GM12878 (cell line): Measurements from ENCODE around the gene EGFL8.

Experiments
- ATF2 ChIP-seq: IDR thresholded peaks from 2 replicates; pipeline ENCODE4 v1.6.1; 2012; ENCODE audit warnings: low read length, inconsistent platforms
- BCL3 ChIP-seq: IDR thresholded peaks from 2 replicates; pipeline ENCODE4 v1.6.1; 2011; ENCODE audit warnings: borderline replicate concordance, low read depth, mild to moderate bottlenecking, moderate library complexity, low read length; ENCODE audit not compliant: insufficient read depth, poor library complexity, severe bottlenecking
- CBFB ChIP-seq: IDR thresholded peaks from 2 replicates; pipeline ENCODE4 v1.6.1; 2016; ENCODE audit warnings: antibody characterized with exemption, low read depth
- CREB1 ChIP-seq: IDR thresholded peaks from 2 replicates; pipeline ENCODE4 v1.6.1; 2012; ENCODE audit warnings: low read depth, mild to moderate bottlenecking, inconsistent platforms
- CTCF ChIP-seq, 3 experiments: IDR thresholded peaks in 2 of 3; conservative IDR thresholded peaks in 1 of 3; 2 replicates each; pipeline ENCODE4 v1.5.1; 2011; ENCODE audit warnings: low read depth in 3 of 3, low read length in 3 of 3, mild to moderate bottlenecking in 3 of 3, control low read depth in 2 of 3, moderate library complexity in 2 of 3, inconsistent platforms in 1 of 3, mixed read lengths in 1 of 3; ENCODE audit not compliant: control insufficient read depth in 2 of 3, insufficient read depth in 1 of 3; ENCODE audit errors: extremely low read depth in 1 of 3
- NKRF ChIP-seq: fragments of 450-650 bp; conservative IDR thresholded peaks from 2 replicates; pipeline ENCODE4 v1.6.1; 2017; ENCODE audit warnings: mild to moderate bottlenecking, moderate library complexity
- SIN3A ChIP-seq: IDR thresholded peaks from 2 replicates; pipeline ENCODE4 v1.6.1; 2012; ENCODE audit warnings: low read depth, low read length, improper control_type of control experiment
- SMAD1 ChIP-seq: fragments of 450-650 bp; IDR thresholded peaks from 2 replicates; pipeline ENCODE4 v1.6.1; 2018; ENCODE audit warnings: mild to moderate bottlenecking, low read depth; ENCODE audit not compliant: partially characterized antibody
- SMC3 ChIP-seq: IDR thresholded peaks from 2 replicates; pipeline ENCODE4 v1.6.1; 2011; ENCODE audit warnings: low read length, improper control_type of control experiment, borderline replicate concordance
- SP1 ChIP-seq: IDR thresholded peaks from one replicate; pipeline ENCODE4 v1.6.1; 2011; ENCODE audit warnings: low read depth, low read length

GRCh38 chr6:32190054-32190851, 25.9 kb downstream of the EGFL8 start, which contains the start of gene PBX2:
- TF ChIP-seq SIN3A (peak; percentile 49; the same call in 1 of the 2 replicates), CBFB (0 out of 2 replicates have a peak, but pooled peaks have one; percentile 40), CTCF (IDR thresholded peaks at IDR 0.05 in 2 of 3, conservative IDR thresholded peaks at IDR 0.05 in 1 of 3; ENCODE audit: control insufficient read depth in 2 of 3, extremely low read depth in 1 of 3, insufficient read depth in 1 of 3, low read depth in 3 of 3, low read length in 3 of 3) (0 out of 6 replicates have a peak, but pooled peaks of 1 of the 3 experiments have one; percentile 2), SMC3 (no peak), CREB1 (no peak), NKRF (0 out of 2 replicates have a peak, but pooled peaks have one; percentile 30), ATF2 (no peak), BCL3 (peak; percentile 66), SP1 (peak; percentile 64), SMAD1 (peak; percentile 80)
